Measurements from ENCODE around the gene CD55.

GRCh38 chr1:207355060-207355459 lies 33.6 kb downstream of the CD55 start:
- TF ChIP-seq EP300 (IDR thresholded peaks at IDR 0.05) (no peak), CTCF (IDR thresholded peaks at IDR 0.05) (no peak), POLR2AphosphoS5 (IDR thresholded peaks at IDR 0.05) (no peak)
